ENCODE results near the gene DLG1. TPM values are rescaled to one million over a fixed set of nuclear protein-coding genes. Genes with fewer than 3 reads are reported as not detected.

Gene DLG1
- total and polyA plus RNA-seq, 8 donors = 17.9 to 173 (median 92.9) TPM

- Histone ChIP-seq H3K4me3 (no peak overlapping the region), H3K27me3 (no peaks in the 10 kb centered on the region), H3K27ac (no peak overlapping the region), H3K4me1 (peaks cover 5 to 43% (median 29%) of the 10 kb centered on the region in 4 donors), H3K9me3 (peaks cover 0 to 6% (median 0%) of the 10 kb centered on the region in 4 donors), H3K36me3 (peaks cover 0 to 10% (median 6%) of the 10 kb centered on the region in 4 donors)
- intact Hi-C loops (cut with DNase I; ENCODE audit: low total_unique reads) = no loop called here
- TF ChIP-seq POLR2A (IDR thresholded peaks at IDR 0.05) (no peak), POLR2AphosphoS5 (IDR thresholded peaks at IDR 0.05) (no peak), EP300 (IDR thresholded peaks at IDR 0.05) (no peak)
- TF ChIP-seq, protein P1, sequence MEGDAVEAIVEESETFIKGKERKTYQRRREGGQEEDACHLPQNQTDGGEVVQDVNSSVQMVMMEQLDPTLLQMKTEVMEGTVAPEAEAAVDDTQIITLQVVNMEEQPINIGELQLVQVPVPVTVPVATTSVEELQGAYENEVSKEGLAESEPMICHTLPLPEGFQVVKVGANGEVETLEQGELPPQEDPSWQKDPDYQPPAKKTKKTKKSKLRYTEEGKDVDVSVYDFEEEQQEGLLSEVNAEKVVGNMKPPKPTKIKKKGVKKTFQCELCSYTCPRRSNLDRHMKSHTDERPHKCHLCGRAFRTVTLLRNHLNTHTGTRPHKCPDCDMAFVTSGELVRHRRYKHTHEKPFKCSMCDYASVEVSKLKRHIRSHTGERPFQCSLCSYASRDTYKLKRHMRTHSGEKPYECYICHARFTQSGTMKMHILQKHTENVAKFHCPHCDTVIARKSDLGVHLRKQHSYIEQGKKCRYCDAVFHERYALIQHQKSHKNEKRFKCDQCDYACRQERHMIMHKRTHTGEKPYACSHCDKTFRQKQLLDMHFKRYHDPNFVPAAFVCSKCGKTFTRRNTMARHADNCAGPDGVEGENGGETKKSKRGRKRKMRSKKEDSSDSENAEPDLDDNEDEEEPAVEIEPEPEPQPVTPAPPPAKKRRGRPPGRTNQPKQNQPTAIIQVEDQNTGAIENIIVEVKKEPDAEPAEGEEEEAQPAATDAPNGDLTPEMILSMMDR (IDR thresholded peaks at IDR 0.05) = no peak
- WGBS, 5 donors = 95 to 99% (median 98%) methylated on average over 7 of the region's 7 CpGs
- DNase-seq = no peak
Measured at GRCh38 chr3:197231321-197231720, 67.1 kb downstream of the DLG1 start.

DNA sequence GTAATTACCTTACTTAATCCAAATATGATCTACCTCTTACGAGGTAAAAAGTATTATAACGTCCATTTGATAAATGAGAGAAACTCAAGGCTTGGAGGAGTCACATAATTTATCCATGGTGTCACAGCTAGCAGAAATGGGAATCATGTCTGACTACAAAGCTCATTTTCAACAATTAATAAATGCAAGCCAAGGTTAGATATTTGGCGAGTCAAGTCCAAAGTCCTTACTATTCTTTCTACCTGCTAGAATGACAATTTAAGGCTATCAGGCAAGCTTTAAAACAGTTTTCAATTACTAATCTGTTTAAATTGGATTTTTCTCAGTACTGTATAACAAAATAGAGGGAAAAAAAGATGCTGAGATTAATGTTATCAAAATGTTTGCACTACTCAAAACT lies 68.6 kb downstream of the DLG1 start:
- Histone ChIP-seq H3K27me3 (no peaks in the 10 kb centered on the region), H3K4me3 (no peak overlapping the region), H3K9me3 (no peaks in the 10 kb centered on the region), H3K36me3 (peaks cover 0 to 4% (median 0%) of the 10 kb centered on the region in 4 donors), H3K27ac (no peak overlapping the region), H3K4me1 (peaks cover 5 to 44% (median 31%) of the 10 kb centered on the region in 4 donors)
- WGBS, 5 donors = 29 to 63% (median 45%) methylated on average over 3 of the region's 3 CpGs
- DNase-seq = no peak
- no peak for TF ChIP-seq POLR2A (IDR thresholded peaks at IDR 0.05)
- TF ChIP-seq, protein P1 (IDR thresholded peaks at IDR 0.05) = no peak
- TF ChIP-seq EP300 (IDR thresholded peaks at IDR 0.05) = no peak
- TF ChIP-seq POLR2AphosphoS5 (IDR thresholded peaks at IDR 0.05) = no peak
- intact Hi-C loops (cut with DNase I; ENCODE audit: low total_unique reads) = no loop called here

DNA sequence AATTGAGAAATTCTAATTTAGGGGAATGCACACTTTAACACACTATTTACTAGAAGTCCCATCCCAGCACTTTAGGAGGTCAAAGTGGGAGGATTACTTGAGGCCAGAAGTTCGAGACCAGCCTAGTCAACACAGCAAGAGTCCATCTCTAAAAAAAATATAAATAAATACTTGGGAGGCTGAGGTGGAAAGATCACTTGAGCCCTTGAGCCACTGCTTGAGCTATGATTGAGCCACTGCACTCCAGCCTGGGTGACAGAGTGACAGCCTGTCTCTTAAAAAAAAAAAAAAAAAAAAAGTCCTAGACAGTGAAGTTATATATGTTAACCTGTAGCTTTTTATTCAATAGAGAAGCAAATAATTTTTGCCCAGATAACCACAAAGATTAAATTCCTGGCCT lies 69.2 kb downstream of the DLG1 start:
- intact Hi-C loops (cut with DNase I; ENCODE audit: low total_unique reads) = no loop called here
- Histone ChIP-seq H3K9me3 (no peaks in the 10 kb centered on the region), H3K27ac (no peak overlapping the region), H3K36me3 (peaks cover 0 to 4% (median 0%) of the 10 kb centered on the region in 4 donors), H3K4me3 (no peak overlapping the region), H3K27me3 (no peaks in the 10 kb centered on the region), H3K4me1 (peaks cover 5 to 44% (median 31%) of the 10 kb centered on the region in 4 donors)
- 73 to 94% (median 77%) methylated on average over 1 of the region's 1 CpG for WGBS, 5 donors
- DNase-seq = no peak
- TF ChIP-seq POLR2AphosphoS5 (IDR thresholded peaks at IDR 0.05) (no peak), POLR2A (IDR thresholded peaks at IDR 0.05) (no peak), EP300 (IDR thresholded peaks at IDR 0.05) (no peak)
- TF ChIP-seq, protein P1 (IDR thresholded peaks at IDR 0.05) = no peak

GRCh38 chr3:197227780-197228574 lies 70.4 kb downstream of the DLG1 start:
- DNase-seq = no peak
- H3K27ac ChIP-seq = no peak overlapping the region
- peaks cover 0 to 4% (median 0%) of the 10 kb centered on the region in 4 donors for H3K36me3 ChIP-seq
- H3K4me3 ChIP-seq = no peak overlapping the region
- TF ChIP-seq POLR2AphosphoS5 (IDR thresholded peaks at IDR 0.05) = no peak
- TF ChIP-seq POLR2A (IDR thresholded peaks at IDR 0.05) = no peak
- TF ChIP-seq EP300 (IDR thresholded peaks at IDR 0.05) = no peak
- TF ChIP-seq, protein P1 (IDR thresholded peaks at IDR 0.05) = no peak
- H3K4me1 ChIP-seq = peaks cover 8 to 53% (median 39%) of the 10 kb centered on the region in 4 donors
- H3K27me3 ChIP-seq = no peaks in the 10 kb centered on the region
- H3K9me3 ChIP-seq = no peaks in the 10 kb centered on the region
- intact Hi-C loops (cut with DNase I; ENCODE audit: low total_unique reads) = no loop called here
- 63 to 82% (median 75%) methylated on average over 2 of the region's 2 CpGs for WGBS, 5 donors

Data from stomach (tissue), 9 donors.